ENCODE measurements around the gene NAA25. TPM values are rescaled to one million over a fixed set of nuclear protein-coding genes. Genes with fewer than 3 reads are reported as not detected.
"Not testable (repeated sequence)": the region's sequence is repeated elsewhere in the genome, so short reads cannot be mapped to it uniquely, and the experiment has no call there.

NAA25 gene
- total RNA-seq, 1 experiment from 2014 or later = 39.2 TPM

GRCh38 chr12:112111931-112112330 lies 3.3 kb upstream of the NAA25 start:
- Histone ChIP-seq H3K4me1 (ENCODE audit: low read length) (peaks cover 35% of the 10 kb centered on the region), H3K27ac (ENCODE audit: low read length) (no peak overlapping the region), H3K4me2 (ENCODE audit: low read depth, low read length, poor library complexity, severe bottlenecking) (no peak overlapping the region), H3K9me2 (replicated peaks; ENCODE audit: insufficient read depth, low read length) (no peaks in the 10 kb centered on the region), H3K79me2 (ENCODE audit: low read length) (peaks cover 21% of the 10 kb centered on the region), H3K9ac (ENCODE audit: low read length) (no peak overlapping the region), H4K20me1 (ENCODE audit: insufficient read depth, low read depth, low read length) (no peaks in the 10 kb centered on the region; the same call in 1 of the 2 replicates), H3K36me3 (ENCODE audit: insufficient read depth, low read length) (no peaks in the 10 kb centered on the region), H3K4me3 (ENCODE audit: low read length) (no peak overlapping the region), H3K27me3 (ENCODE audit: low read length) (no peaks in the 10 kb centered on the region), H2AFZ (ENCODE audit: low read length) (no peak overlapping the region), H3K9me3 (ENCODE audit: low read length) (no peaks in the 10 kb centered on the region)
- no peak for DNase-seq

DNA sequence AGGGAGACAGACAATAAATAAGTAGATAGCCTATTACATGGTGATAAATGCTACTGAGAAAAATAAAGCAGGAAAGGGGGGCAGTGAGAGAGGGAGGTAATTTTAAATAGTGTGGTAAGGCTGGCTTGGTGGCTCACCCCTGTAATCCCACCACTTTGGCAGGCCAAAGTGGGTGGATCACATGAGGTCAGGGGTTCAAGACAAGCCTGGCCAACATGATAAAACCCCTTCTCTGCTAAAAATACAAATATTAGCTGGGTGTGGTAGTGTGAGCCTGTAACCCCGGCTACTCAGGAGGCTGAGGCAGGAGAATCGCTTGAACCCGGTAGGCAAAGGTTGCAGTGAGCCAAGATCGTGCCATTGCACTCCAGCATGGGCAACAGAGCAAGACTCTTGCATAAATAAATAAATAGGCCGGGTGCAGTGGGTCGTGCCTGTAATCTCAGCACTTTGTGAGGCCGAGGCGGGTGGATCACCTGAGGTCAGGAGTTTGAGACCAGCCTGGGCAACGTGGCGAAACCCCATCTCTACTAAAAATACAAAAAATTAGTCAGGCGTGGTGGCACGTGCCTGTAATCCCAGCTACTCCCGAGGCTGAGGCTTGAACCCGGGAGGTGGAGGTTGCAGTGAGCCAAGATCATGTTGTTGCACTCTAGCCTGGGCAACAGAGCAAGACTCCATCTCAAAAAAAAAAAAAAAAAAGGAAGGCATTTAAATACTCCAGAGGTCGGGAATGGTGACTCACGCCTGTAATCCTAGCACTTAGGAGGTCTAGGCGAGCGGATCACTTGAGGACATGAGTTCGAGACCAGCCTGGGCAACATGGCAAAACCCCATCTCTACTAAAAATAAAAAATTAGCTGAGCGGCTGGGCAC lies 2.4 kb upstream of the NAA25 start:
- H3K27ac ChIP-seq (ENCODE audit: low read length) = peak overlapping the region; percentile 96
- peak overlapping the region; percentile 64 for H3K9ac ChIP-seq (ENCODE audit: low read length)
- not testable (repeated sequence) for DNase-seq; H3K9me3 ChIP-seq (ENCODE audit: low read length); H3K9me2 ChIP-seq (replicated peaks; ENCODE audit: insufficient read depth, low read length); H3K27me3 ChIP-seq (ENCODE audit: low read length); H4K20me1 ChIP-seq (ENCODE audit: insufficient read depth, low read depth, low read length); H3K36me3 ChIP-seq (ENCODE audit: insufficient read depth, low read length)
- H3K4me1 ChIP-seq (ENCODE audit: low read length) = peaks cover 38% of the 10 kb centered on the region
- peak overlapping the region; percentile 65 for H2AFZ ChIP-seq (ENCODE audit: low read length)
- peaks cover 30% of the 10 kb centered on the region for H3K79me2 ChIP-seq (ENCODE audit: low read length)
- peak overlapping the region; percentile 98 for H3K4me2 ChIP-seq (ENCODE audit: low read depth, low read length, poor library complexity, severe bottlenecking)
- H3K4me3 ChIP-seq (ENCODE audit: low read length) = peak overlapping the region; percentile 53; the same call in 1 of the 2 replicates

- peak; percentile 86 for DNase-seq
- peak overlapping the region; percentile 85 for H3K4me3 ChIP-seq (ENCODE audit: low read length)
- H3K79me2 ChIP-seq (ENCODE audit: low read length) = peaks cover 64% of the 10 kb centered on the region
- H4K20me1 ChIP-seq (ENCODE audit: insufficient read depth, low read depth, low read length) = peaks cover 32% of the 10 kb centered on the region
- no peak overlapping the region for H2AFZ ChIP-seq (ENCODE audit: low read length)
- H3K27ac ChIP-seq (ENCODE audit: low read length) = peak overlapping the region; percentile 96
- H3K4me2 ChIP-seq (ENCODE audit: low read depth, low read length, poor library complexity, severe bottlenecking) = peak overlapping the region; percentile 98
- no peaks in the 10 kb centered on the region for H3K9me2 ChIP-seq (replicated peaks; ENCODE audit: insufficient read depth, low read length)
- H3K9ac ChIP-seq (ENCODE audit: low read length) = peak overlapping the region; percentile 92
- no peaks in the 10 kb centered on the region for H3K27me3 ChIP-seq (ENCODE audit: low read length)
- H3K36me3 ChIP-seq (ENCODE audit: insufficient read depth, low read length) = peaks cover 28% of the 10 kb centered on the region
- H3K4me1 ChIP-seq (ENCODE audit: low read length) = peaks cover 45% of the 10 kb centered on the region
- H3K9me3 ChIP-seq (ENCODE audit: low read length) = no peaks in the 10 kb centered on the region
Measured at GRCh38 chr12:112107306-112108201, 1.0 kb downstream of the NAA25 start.

DNA sequence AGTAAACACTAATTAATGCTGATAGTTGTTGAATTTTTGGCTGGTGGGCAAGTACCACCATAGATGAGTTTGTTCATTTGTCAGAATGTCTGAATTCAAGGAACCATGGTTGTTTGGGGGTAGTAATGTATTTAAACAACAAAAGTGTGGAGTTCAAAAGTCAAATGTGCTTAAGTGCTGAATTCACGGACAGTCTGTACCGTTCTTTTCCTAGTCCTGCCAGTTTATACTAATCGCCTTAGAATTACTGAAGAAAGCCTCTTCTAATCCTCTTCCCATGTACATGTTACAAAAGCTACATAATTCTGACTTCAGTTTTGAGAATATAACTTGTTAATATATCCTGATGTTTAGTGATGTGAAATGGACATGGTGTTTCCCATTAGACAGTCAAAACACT lies 2.7 kb downstream of the NAA25 start:
- DNase-seq = no peak
- Histone ChIP-seq H3K27me3 (ENCODE audit: low read length) (no peaks in the 10 kb centered on the region), H3K4me3 (ENCODE audit: low read length) (no peak overlapping the region), H3K4me1 (ENCODE audit: low read length) (peaks cover 43% of the 10 kb centered on the region), H3K4me2 (ENCODE audit: low read depth, low read length, poor library complexity, severe bottlenecking) (peak overlapping the region; percentile 98), H3K9me3 (ENCODE audit: low read length) (no peaks in the 10 kb centered on the region), H4K20me1 (ENCODE audit: insufficient read depth, low read depth, low read length) (peaks cover 36% of the 10 kb centered on the region), H3K79me2 (ENCODE audit: low read length) (peaks cover 81% of the 10 kb centered on the region), H3K27ac (ENCODE audit: low read length) (peak overlapping the region; percentile 96), H3K36me3 (ENCODE audit: insufficient read depth, low read length) (peaks cover 36% of the 10 kb centered on the region), H2AFZ (ENCODE audit: low read length) (no peak overlapping the region), H3K9me2 (replicated peaks; ENCODE audit: insufficient read depth, low read length) (no peaks in the 10 kb centered on the region), H3K9ac (ENCODE audit: low read length) (0 out of 2 replicates have a peak overlapping the region, but pooled peaks have one; percentile 92)

- no peak overlapping the region for H3K27ac ChIP-seq (ENCODE audit: low read length)
Measured at GRCh38 chr12:112103758-112104503, 4.7 kb downstream of the NAA25 start.

DNA sequence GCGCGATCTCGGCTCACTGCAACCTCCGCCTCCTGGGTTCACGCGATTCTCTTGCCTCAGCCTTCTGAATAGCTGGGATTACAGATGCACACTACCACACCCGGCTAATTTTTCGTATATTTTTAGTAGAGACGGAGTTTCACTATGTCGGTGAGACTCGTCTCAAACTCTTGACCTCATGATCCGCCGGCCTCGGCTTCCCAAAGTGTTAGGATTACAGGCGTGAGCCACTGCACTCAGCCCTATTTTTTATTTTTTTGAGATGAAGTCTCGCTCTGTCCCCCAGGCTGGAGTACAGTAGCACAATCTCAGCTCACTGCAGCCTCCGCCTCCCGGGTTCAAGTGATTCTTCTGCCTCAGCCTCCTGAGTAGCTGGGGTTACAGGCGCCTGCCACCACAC lies 5.8 kb downstream of the NAA25 start:
- not testable (repeated sequence) for H3K9me2 ChIP-seq (replicated peaks; ENCODE audit: insufficient read depth, low read length); H3K9ac ChIP-seq (ENCODE audit: low read length); H3K27me3 ChIP-seq (ENCODE audit: low read length); H3K27ac ChIP-seq (ENCODE audit: low read length); H3K9me3 ChIP-seq (ENCODE audit: low read length); H3K4me3 ChIP-seq (ENCODE audit: low read length); H3K4me2 ChIP-seq (ENCODE audit: low read depth, low read length, poor library complexity, severe bottlenecking); H2AFZ ChIP-seq (ENCODE audit: low read length); DNase-seq
- Histone ChIP-seq H3K79me2 (ENCODE audit: low read length) (peaks cover 98% of the 10 kb centered on the region), H4K20me1 (ENCODE audit: insufficient read depth, low read depth, low read length) (peaks cover 48% of the 10 kb centered on the region), H3K36me3 (ENCODE audit: insufficient read depth, low read length) (peaks cover 48% of the 10 kb centered on the region), H3K4me1 (ENCODE audit: low read length) (peaks cover 24% of the 10 kb centered on the region)

More at GRCh38 chr12:112103758-112104503, 4.7 kb downstream of the NAA25 start:
- Histone ChIP-seq H3K4me1 (ENCODE audit: low read length) (peaks cover 27% of the 10 kb centered on the region), H3K4me3 (ENCODE audit: low read length) (no peak overlapping the region), H3K9me2 (replicated peaks; ENCODE audit: insufficient read depth, low read length) (no peaks in the 10 kb centered on the region), H3K27me3 (ENCODE audit: low read length) (no peaks in the 10 kb centered on the region), H3K36me3 (ENCODE audit: insufficient read depth, low read length) (peaks cover 45% of the 10 kb centered on the region), H2AFZ (ENCODE audit: low read length) (no peak overlapping the region), H3K4me2 (ENCODE audit: low read depth, low read length, poor library complexity, severe bottlenecking) (no peak overlapping the region), H4K20me1 (ENCODE audit: insufficient read depth, low read depth, low read length) (peaks cover 45% of the 10 kb centered on the region), H3K9me3 (ENCODE audit: low read length) (no peaks in the 10 kb centered on the region), H3K79me2 (ENCODE audit: low read length) (peaks cover 98% of the 10 kb centered on the region), H3K9ac (ENCODE audit: low read length) (no peak overlapping the region)
- no peak for DNase-seq

DNA sequence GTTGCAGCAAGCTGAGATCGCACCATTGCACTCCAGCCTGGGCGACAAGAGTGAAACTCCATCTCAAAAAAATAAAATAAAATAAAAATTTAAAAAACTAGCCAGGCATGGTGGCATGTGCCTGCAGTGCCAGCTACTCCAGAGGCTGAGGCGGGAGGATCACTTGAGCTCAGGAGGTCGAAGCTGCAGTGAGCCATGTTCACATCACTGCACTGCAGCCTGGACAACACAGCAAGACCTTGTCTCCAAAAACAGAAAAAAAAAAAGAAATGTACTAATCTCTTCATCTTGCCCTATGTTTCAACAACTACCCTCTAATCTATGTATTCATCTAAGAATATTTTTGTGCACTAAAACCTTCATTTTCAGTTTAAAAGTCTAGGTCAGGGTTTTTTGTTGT lies 6.5 kb downstream of the NAA25 start:
- peaks cover 48% of the 10 kb centered on the region for H4K20me1 ChIP-seq (ENCODE audit: insufficient read depth, low read depth, low read length)

More for the DNA sequence above, 6.5 kb downstream of the NAA25 start:
- H3K4me3 ChIP-seq (ENCODE audit: low read length) = no peak overlapping the region
- H3K4me1 ChIP-seq (ENCODE audit: low read length) = peaks cover 18% of the 10 kb centered on the region
- DNase-seq = no peak
- H3K36me3 ChIP-seq (ENCODE audit: insufficient read depth, low read length) = peaks cover 48% of the 10 kb centered on the region
- no peak overlapping the region for H3K9ac ChIP-seq (ENCODE audit: low read length)
- H3K79me2 ChIP-seq (ENCODE audit: low read length) = peaks cover 98% of the 10 kb centered on the region
- no peak overlapping the region for H3K4me2 ChIP-seq (ENCODE audit: low read depth, low read length, poor library complexity, severe bottlenecking)
- H3K9me2 ChIP-seq (replicated peaks; ENCODE audit: insufficient read depth, low read length) = no peaks in the 10 kb centered on the region
- H3K9me3 ChIP-seq (ENCODE audit: low read length) = no peaks in the 10 kb centered on the region
- no peak overlapping the region for H2AFZ ChIP-seq (ENCODE audit: low read length)
- H3K27ac ChIP-seq (ENCODE audit: low read length) = no peak overlapping the region
- H3K27me3 ChIP-seq (ENCODE audit: low read length) = no peaks in the 10 kb centered on the region
